Measurements from ENCODE around the gene FGF8.
A peak's percentile ranks its signal among the peaks of the same experiment; 100 is the strongest.

Gene FGF8

DNA sequence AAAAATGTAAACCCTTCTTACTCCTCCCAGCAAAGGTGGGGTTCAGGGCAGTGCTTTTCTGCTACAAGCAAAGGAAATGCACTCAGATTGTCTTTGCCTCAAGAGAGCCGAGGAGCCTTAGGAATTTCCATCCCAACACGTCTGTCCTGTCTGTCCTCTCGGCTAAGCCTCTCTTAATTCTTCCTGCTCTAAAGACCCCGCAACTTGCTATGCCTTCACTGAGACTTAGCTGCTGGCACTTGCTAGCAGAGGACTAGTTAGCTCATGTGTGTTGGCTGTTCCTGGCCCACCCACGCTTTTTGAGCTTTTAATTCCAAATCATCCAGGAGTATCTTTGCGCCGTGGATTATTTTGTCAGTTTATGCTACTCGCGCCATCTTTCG lies 7.8 kb upstream of the FGF8 start:
- H3K9ac ChIP-seq, result no peak overlapping the region
- H3K4me3 ChIP-seq (IDR thresholded peaks at IDR 0.05; ENCODE audit: insufficient read depth, low read depth, low read length), result no peak overlapping the region
- no peaks in the 10 kb centered on the region for H3K27me3 ChIP-seq (ENCODE audit: insufficient read depth, low read depth)
- H3K27ac ChIP-seq, result no peak overlapping the region
- peak overlapping the region; percentile 81; the same call in 1 of the 2 replicates for H2AFZ ChIP-seq (ENCODE audit: low read depth)
- TF ChIP-seq, protein P1, sequence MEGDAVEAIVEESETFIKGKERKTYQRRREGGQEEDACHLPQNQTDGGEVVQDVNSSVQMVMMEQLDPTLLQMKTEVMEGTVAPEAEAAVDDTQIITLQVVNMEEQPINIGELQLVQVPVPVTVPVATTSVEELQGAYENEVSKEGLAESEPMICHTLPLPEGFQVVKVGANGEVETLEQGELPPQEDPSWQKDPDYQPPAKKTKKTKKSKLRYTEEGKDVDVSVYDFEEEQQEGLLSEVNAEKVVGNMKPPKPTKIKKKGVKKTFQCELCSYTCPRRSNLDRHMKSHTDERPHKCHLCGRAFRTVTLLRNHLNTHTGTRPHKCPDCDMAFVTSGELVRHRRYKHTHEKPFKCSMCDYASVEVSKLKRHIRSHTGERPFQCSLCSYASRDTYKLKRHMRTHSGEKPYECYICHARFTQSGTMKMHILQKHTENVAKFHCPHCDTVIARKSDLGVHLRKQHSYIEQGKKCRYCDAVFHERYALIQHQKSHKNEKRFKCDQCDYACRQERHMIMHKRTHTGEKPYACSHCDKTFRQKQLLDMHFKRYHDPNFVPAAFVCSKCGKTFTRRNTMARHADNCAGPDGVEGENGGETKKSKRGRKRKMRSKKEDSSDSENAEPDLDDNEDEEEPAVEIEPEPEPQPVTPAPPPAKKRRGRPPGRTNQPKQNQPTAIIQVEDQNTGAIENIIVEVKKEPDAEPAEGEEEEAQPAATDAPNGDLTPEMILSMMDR (conservative IDR thresholded peaks at IDR 0.05; ENCODE audit: low read depth, low read length), result no peak
- no peaks in the 10 kb centered on the region for H3K79me2 ChIP-seq (ENCODE audit: insufficient read depth, low read depth)
- no peaks in the 10 kb centered on the region; the same call in 1 of the 2 replicates for H4K20me1 ChIP-seq (ENCODE audit: insufficient read depth)
- H3K4me1 ChIP-seq (ENCODE audit: low read depth, poor library complexity, severe bottlenecking), result peaks cover 47% of the 10 kb centered on the region
- H3K4me2 ChIP-seq, result peak overlapping the region; percentile 77
- H3K36me3 ChIP-seq (ENCODE audit: insufficient read depth), result no peaks in the 10 kb centered on the region

DNA sequence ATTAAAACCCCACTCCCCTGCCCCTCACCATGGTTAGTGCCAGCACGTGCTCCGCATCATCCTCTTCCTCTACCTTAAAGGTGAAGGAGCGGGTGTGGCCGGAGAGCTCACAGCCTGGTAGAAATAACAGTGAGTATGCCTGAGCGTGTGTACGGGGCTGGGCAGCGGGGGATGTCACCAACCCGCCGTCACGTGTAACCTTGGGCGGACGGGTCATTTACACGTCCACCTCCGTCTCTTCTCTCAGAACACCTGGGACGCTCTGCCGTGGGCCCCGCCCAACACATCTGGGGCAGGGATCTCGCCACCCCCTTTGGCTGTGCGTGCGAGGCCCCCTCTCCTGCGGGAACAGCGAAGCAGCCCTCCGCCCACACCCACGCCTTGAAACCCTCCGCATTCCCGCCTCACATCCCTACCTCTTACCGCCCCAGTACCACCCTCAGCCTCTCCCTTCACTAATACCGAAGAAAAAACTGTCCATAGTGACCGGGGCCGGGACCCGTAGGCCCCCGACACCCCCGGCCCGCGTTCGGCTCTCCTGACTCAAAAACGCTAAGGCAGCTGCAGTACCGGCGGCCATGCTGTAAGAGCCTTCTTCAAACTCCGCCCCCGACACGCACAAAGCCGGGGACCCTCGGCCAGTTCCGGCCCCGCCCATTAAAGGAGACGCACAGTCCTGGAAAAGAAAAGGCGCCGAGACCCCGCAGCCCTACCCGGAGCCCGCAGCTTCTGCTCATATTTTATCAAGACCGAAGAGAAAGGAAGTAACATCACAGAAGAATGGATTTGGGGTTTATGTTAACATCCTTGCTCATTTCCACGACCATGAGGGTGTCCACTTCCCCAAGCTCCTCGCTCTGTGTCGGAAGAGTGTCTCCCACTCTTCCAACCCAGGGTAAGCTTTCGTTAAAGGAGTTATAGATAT lies 7.2 kb upstream of the FGF8 start, which contains the start of gene NPM3:
TSS of gene NPM3 (minus strand) at position 636 of the 925 bp plus-strand sequence. CDS start at position 580, 56 bp downstream.
- Histone ChIP-seq H3K4me2 (peak within 1 kb of the TSS; percentile 77), H3K4me3 (IDR thresholded peaks at IDR 0.05; ENCODE audit: insufficient read depth, low read depth, low read length) (no peak within 1 kb of the TSS), H3K36me3 (ENCODE audit: insufficient read depth) (no peaks in the 10 kb centered on the region), H2AFZ (ENCODE audit: low read depth) (peak within 1 kb of the TSS; percentile 81), H3K27me3 (ENCODE audit: insufficient read depth, low read depth) (no peaks in the 10 kb centered on the region), H3K27ac (peak within 1 kb of the TSS; percentile 39; the same call in 1 of the 2 replicates), H4K20me1 (ENCODE audit: insufficient read depth) (no peaks in the 10 kb centered on the region; the same call in 1 of the 2 replicates), H3K4me1 (ENCODE audit: low read depth, poor library complexity, severe bottlenecking) (peaks cover 47% of the 10 kb centered on the region), H3K9ac (peak within 1 kb of the TSS; percentile 82; the same call in 1 of the 2 replicates), H3K79me2 (ENCODE audit: insufficient read depth, low read depth) (no peaks in the 10 kb centered on the region)
- TF ChIP-seq, protein P1 (conservative IDR thresholded peaks at IDR 0.05; ENCODE audit: low read depth, low read length), result no peak

DNA sequence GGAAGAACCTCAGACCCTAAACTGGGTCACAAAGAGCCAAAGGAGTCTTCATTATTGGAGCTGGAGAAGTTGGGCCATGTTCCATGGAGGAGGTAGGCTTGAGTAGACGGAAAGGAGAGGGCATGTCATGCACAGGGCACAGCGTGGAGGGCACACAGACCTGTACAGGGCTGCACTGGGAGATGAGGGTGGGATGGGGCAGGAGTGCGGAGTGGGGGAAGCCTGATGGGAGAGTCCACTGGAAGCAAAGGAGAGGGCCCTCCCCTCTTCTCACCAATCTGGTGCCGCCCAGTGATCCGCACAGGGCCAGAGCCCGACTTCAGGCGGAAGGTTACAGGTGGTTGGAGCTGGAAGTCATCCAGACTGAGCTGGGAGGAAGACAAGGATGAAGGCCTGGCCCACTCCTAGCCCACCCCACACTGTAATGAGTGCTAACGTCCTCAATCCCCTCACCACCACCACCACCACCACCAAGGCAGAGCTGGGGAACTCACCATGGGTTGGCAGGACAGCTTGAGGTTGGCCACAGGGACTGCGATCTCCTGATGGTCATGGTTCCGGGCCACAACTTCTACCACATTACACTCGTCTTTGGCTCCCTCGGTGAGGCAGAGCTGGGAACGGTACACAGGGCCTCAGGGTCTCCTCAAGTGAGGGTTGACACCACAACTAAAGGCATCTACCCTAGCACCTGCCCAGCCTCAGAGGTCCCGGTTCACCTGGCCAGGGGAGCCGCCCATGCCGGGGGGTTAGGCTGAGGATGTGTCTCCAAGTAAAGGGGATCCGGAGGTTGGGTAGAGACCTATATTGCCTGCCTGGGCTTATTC lies 6.3 kb upstream of the FGF8 start:
- no peaks in the 10 kb centered on the region for H3K36me3 ChIP-seq (ENCODE audit: insufficient read depth)
- H3K4me2 ChIP-seq, result peak overlapping the region; percentile 77
- peak overlapping the region; percentile 81; the same call in 1 of the 2 replicates for H2AFZ ChIP-seq (ENCODE audit: low read depth)
- H3K27me3 ChIP-seq (ENCODE audit: insufficient read depth, low read depth), result no peaks in the 10 kb centered on the region
- no peak overlapping the region; the same call in 1 of the 2 replicates for H3K27ac ChIP-seq
- TF ChIP-seq, protein P1 (conservative IDR thresholded peaks at IDR 0.05; ENCODE audit: low read depth, low read length), result no peak
- no peaks in the 10 kb centered on the region for H3K79me2 ChIP-seq (ENCODE audit: insufficient read depth, low read depth)
- no peak overlapping the region for H3K4me3 ChIP-seq (IDR thresholded peaks at IDR 0.05; ENCODE audit: insufficient read depth, low read depth, low read length)
- H3K9ac ChIP-seq, result peak overlapping the region; percentile 82; the same call in 1 of the 2 replicates
- H3K4me1 ChIP-seq (ENCODE audit: low read depth, poor library complexity, severe bottlenecking), result peaks cover 43% of the 10 kb centered on the region
- no peaks in the 10 kb centered on the region; the same call in 1 of the 2 replicates for H4K20me1 ChIP-seq (ENCODE audit: insufficient read depth)

DNA sequence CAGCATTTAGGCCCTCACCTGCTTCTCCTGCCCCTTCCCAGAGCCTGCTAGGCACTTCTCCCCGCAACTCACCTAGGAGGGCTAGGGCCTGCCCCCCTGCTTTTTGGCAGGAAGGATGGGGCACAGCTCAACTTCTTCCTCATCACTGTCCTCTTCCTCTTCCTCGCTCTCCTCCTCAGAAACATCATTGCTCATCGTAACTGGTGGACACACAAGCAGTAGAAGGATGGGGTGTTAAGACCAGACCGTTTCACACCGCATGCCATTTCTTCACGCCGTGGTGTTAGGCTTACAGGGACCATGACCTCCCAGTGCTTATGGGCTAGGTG lies 5.7 kb upstream of the FGF8 start:
- H3K27ac ChIP-seq, result no peak overlapping the region
- no peak overlapping the region for H3K4me3 ChIP-seq (IDR thresholded peaks at IDR 0.05; ENCODE audit: insufficient read depth, low read depth, low read length)
- H2AFZ ChIP-seq (ENCODE audit: low read depth), result no peak overlapping the region
- no peaks in the 10 kb centered on the region for H3K27me3 ChIP-seq (ENCODE audit: insufficient read depth, low read depth)
- no peaks in the 10 kb centered on the region; the same call in 1 of the 2 replicates for H4K20me1 ChIP-seq (ENCODE audit: insufficient read depth)
- no peaks in the 10 kb centered on the region for H3K36me3 ChIP-seq (ENCODE audit: insufficient read depth)
- H3K79me2 ChIP-seq (ENCODE audit: insufficient read depth, low read depth), result no peaks in the 10 kb centered on the region
- peak overlapping the region; percentile 77; the same call in 1 of the 2 replicates for H3K4me2 ChIP-seq
- TF ChIP-seq, protein P1 (conservative IDR thresholded peaks at IDR 0.05; ENCODE audit: low read depth, low read length), result no peak
- no peak overlapping the region for H3K9ac ChIP-seq
- peaks cover 37% of the 10 kb centered on the region for H3K4me1 ChIP-seq (ENCODE audit: low read depth, poor library complexity, severe bottlenecking)

Data from KMS-11 (cell line).